ENCODE data around the gene C7orf25.

C7orf25 gene

GRCh38 chr7:42911454-42912447 is at the start of gene C7orf25:
Gene C7orf25, minus strand, starts transcription at chr7:42912070. Its CDS starts 1,170 bp downstream, at chr7:42910900.
- TF ChIP-seq ZFX (IDR thresholded peaks at IDR 0.05; ENCODE audit: borderline replicate concordance) (no peak), CTCF (IDR thresholded peaks at IDR 0.05) (peak; percentile 28)
- H3K27ac ChIP-seq, result peak within 1 kb of the TSS; percentile 64

- no peak for TF ChIP-seq ZFX (IDR thresholded peaks at IDR 0.05; ENCODE audit: borderline replicate concordance)
- TF ChIP-seq CTCF (IDR thresholded peaks at IDR 0.05), result no peak
- no peak overlapping the region for H3K27ac ChIP-seq
These were observed 49.3 kb upstream of the C7orf25 start for GRCh38 chr7:42961170-42961569.

GRCh38 chr7:42960762-42961161 is 48.9 kb upstream of the C7orf25 start:
- TF ChIP-seq ZFX (IDR thresholded peaks at IDR 0.05; ENCODE audit: borderline replicate concordance), result no peak
- TF ChIP-seq CTCF (IDR thresholded peaks at IDR 0.05), result no peak
- H3K27ac ChIP-seq, result no peak overlapping the region

- no peak overlapping the region for H3K27ac ChIP-seq
- TF ChIP-seq ZFX (IDR thresholded peaks at IDR 0.05; ENCODE audit: borderline replicate concordance), result no peak
- no peak for TF ChIP-seq CTCF (IDR thresholded peaks at IDR 0.05)
These were observed 47.7 kb upstream of the C7orf25 start for GRCh38 chr7:42959549-42959948.

- H3K27ac ChIP-seq, result no peak overlapping the region
- TF ChIP-seq CTCF (IDR thresholded peaks at IDR 0.05) (no peak), ZFX (IDR thresholded peaks at IDR 0.05; ENCODE audit: borderline replicate concordance) (no peak)
These were observed 44.2 kb upstream of the C7orf25 start for GRCh38 chr7:42956062-42956461.

- TF ChIP-seq ZFX (IDR thresholded peaks at IDR 0.05; ENCODE audit: borderline replicate concordance) (no peak), CTCF (IDR thresholded peaks at IDR 0.05) (no peak)
These were observed 42.1 kb upstream of the C7orf25 start for GRCh38 chr7:42953994-42954393.

GRCh38 chr7:42952328-42952727 is 40.5 kb upstream of the C7orf25 start:
- no peak for TF ChIP-seq CTCF (IDR thresholded peaks at IDR 0.05)
- no peak for TF ChIP-seq ZFX (IDR thresholded peaks at IDR 0.05; ENCODE audit: borderline replicate concordance)
- no peak overlapping the region for H3K27ac ChIP-seq

More at GRCh38 chr7:42953994-42954393, 42.1 kb upstream of the C7orf25 start:
- no peak overlapping the region for H3K27ac ChIP-seq
